Heart right ventricle (tissue), 16 donors: Measurements from ENCODE around the gene STRIP1. TPM values are rescaled to one million over a fixed set of nuclear protein-coding genes. Genes with fewer than 3 reads are reported as not detected.

Experiments used
- ATAC-seq, 8 donors: fragments of 200-7000 bp; cut with Tn5 transposase; one replicate each; pipeline ENCODE4 v1.9.1; 2020; ENCODE audit warnings: mild to moderate bottlenecking in 8 of 8, moderate library complexity in 8 of 8, moderate number of reproducible peaks in 1 of 8
- DNase-seq, 2 donors: peaks; one replicate each; pipeline ENCODE4 v3.0.0-alpha.2; 2020
- H3K27ac ChIP-seq, 10 donors: fragments of 200-600 bp; sonication (generic) in 2 of 10; one replicate each; pipeline versions ENCODE4 v1.5.0 to v1.8.0; 2020 to 2022; ENCODE audit warnings: mild to moderate bottlenecking in 3 of 10
- H3K27me3 ChIP-seq, 7 donors: fragments of 200-600 bp; one replicate each; pipeline ENCODE4 v1.8.0; 2021 to 2022; ENCODE audit warnings: mild to moderate bottlenecking in 2 of 7
- H3K36me3 ChIP-seq, 9 donors: fragments of 200-600 bp; sonication (generic) in 1 of 9; one replicate each; pipeline versions ENCODE4 v1.5.0 to v1.8.0; 2020 to 2022; ENCODE audit warnings: mild to moderate bottlenecking in 2 of 9
- H3K4me1 ChIP-seq, 9 donors: fragments of 200-600 bp; sonication (generic) in 1 of 9; one replicate each; pipeline versions ENCODE4 v1.5.0 to v1.8.0; 2020 to 2022; ENCODE audit warnings: mild to moderate bottlenecking in 4 of 9
- H3K4me3 ChIP-seq, 10 donors: fragments of 200-600 bp; sonication (generic) in 2 of 10; one replicate each; pipeline versions ENCODE4 v1.5.0 to v1.8.0; 2020 to 2022; ENCODE audit warnings: mild to moderate bottlenecking in 7 of 10, moderate library complexity in 2 of 10
- H3K9me3 ChIP-seq, 11 donors: fragments of 200-600 bp in 10 of 11; sonication (generic) in 2 of 11; one replicate each; pipeline versions ENCODE4 v1.5.0 to v1.8.0; 2013 to 2022; ENCODE audit warnings: mild to moderate bottlenecking in 2 of 11, control low read depth in 1 of 11, moderate library complexity in 1 of 11
- CTCF ChIP-seq, 9 donors: fragments of 200-600 bp; sonication (generic) in 2 of 9; IDR thresholded peaks; one replicate each; pipeline versions ENCODE4 v1.5.0 to v1.8.0; 2021 to 2022; ENCODE audit warnings: antibody characterized with exemption in 9 of 9, mild to moderate bottlenecking in 5 of 9, moderate library complexity in 1 of 9
- WGBS, 2 donors: extraction: QIAGEN DNeasy Blood & Tissue Kit; methylation state at CpG; one replicate each; pipeline ENCODE4 v1.1.7; 2013; ENCODE audit warnings: inconsistent platforms in 1 of 2; 5-methylcytosine and 5-hydroxymethylcytosine counted together
- intact Hi-C, 10 donors: fragments of 100-400 bp; cut with DNase I; formaldehyde crosslinking; loops; one replicate each; pipeline versions ENCODE4 v1.11.1 to v1.14.2; 2022
- polyA plus RNA-seq, 2 donors: library from polyadenylated mRNA; stranded (reverse); fragments of 200-250 nt; gene quantifications; one replicate each; pipeline ENCODE4 v1.2.3, GENCODE V29; 2013
- total RNA-seq, 10 donors: library from RNA; stranded (reverse); fragmentation: NEBNext Ultra II Directional in 3 of 10; extraction: Animal tissue kit (Norgen Biotek cat#: 25700) in 3 of 10; gene quantifications; one replicate each; pipeline versions ENCODE4 v1.2.1 to v1.2.4, GENCODE V29; 2021 to 2023
- donor health status: Arrhythmogenic right ventricular cardiomyopathy.
- donor health status: ischemic (EF 13 %, LVEDD 7.1; RV severe dilation, severe dysfunction).
- donor health status: healthy with polysubstance abuse.
- donor health status: DM: no; HTN: yes; CAD: no.
- donor health status: DM: no; HTN: no; CAD: no.
- donor health status: ischemic (EF 25% LVEDD 6.9; RV normal size, moderate dysfunction).
- donor health status: ischemic (EF 25% LVEDD 5.7; RV mildly dilated, moderate dysfunction).
- donor health status: healthy.
- donor health status: DM: yes; HTN: yes; CAD: no.
- donor health status: Ischemic cardiomyopathy.
- donor health status: ischemic (EF 35%, LVEDD 5.7; RV mildly dilated, moderate dysfunction).
- donor health status: nonischemic (EF 11% LVEDD 7.7; RV severe dilation, severe dysfunction).
- donor health status: DM: yes; HTN: yes; CAD: no.
- donor health status: PGD.
- donor health status: ischemic (EF 29% LVEDD 5.4; RV normal size, mild dysfunction).
- donor health status: nonischemic (EF 23%, LVEDD 6.1; RV moderate dilation, normal function).

The STRIP1 gene
- total and polyA plus RNA-seq, 12 donors = 10.3 to 23.2 (median 18.5) TPM

GRCh38 chr1:110085671-110086070 lies 51.2 kb downstream of the STRIP1 start:
- H3K4me3 ChIP-seq = no peak overlapping the region
- intact Hi-C loops = no loop called here
- H3K4me1 ChIP-seq = peaks cover 11 to 34% (median 21%) of the 10 kb centered on the region in 9 donors
- ATAC-seq = no peak
- 74 to 88% methylated on average over 5 of the region's 5 CpGs for WGBS, 2 donors
- peaks cover 0 to 68% (median 43%) of the 10 kb centered on the region in 7 donors for H3K27me3 ChIP-seq
- H3K27ac ChIP-seq = no peak overlapping the region
- H3K9me3 ChIP-seq = no peaks in the 10 kb centered on the region
- no peak for DNase-seq
- TF ChIP-seq CTCF (IDR thresholded peaks at IDR 0.05) = no peak
- no peaks in the 10 kb centered on the region for H3K36me3 ChIP-seq

GRCh38 chr1:110086961-110087360 lies 52.5 kb downstream of the STRIP1 start:
- Histone ChIP-seq H3K4me1 (peaks cover 11 to 34% (median 21%) of the 10 kb centered on the region in 9 donors), H3K4me3 (no peak overlapping the region), H3K36me3 (no peaks in the 10 kb centered on the region), H3K9me3 (no peaks in the 10 kb centered on the region), H3K27me3 (peaks cover 0 to 61% (median 39%) of the 10 kb centered on the region in 7 donors), H3K27ac (no peak overlapping the region)
- 76 to 86% methylated on average over 4 of the region's 4 CpGs for WGBS, 2 donors
- TF ChIP-seq CTCF (IDR thresholded peaks at IDR 0.05) = no peak
- intact Hi-C loops = no loop called here
- no peak for ATAC-seq
- DNase-seq = no peak

- intact Hi-C loops = loop anchor here in 2 of 10 donors (1.0 kb wide), 2 partner anchors 17 to 18 kb away; no protein-coding TSS in a partner anchor
- Histone ChIP-seq H3K36me3 (no peaks in the 10 kb centered on the region), H3K27me3 (peaks cover 0 to 50% (median 31%) of the 10 kb centered on the region in 7 donors), H3K27ac (no peak overlapping the region), H3K4me3 (no peak overlapping the region), H3K9me3 (no peaks in the 10 kb centered on the region), H3K4me1 (peaks cover 11 to 32% (median 18%) of the 10 kb centered on the region in 9 donors)
- WGBS, 2 donors = 51 to 54% methylated on average over 15 of the region's 15 CpGs
- DNase-seq = peak in 1 of 2 donors; percentile 65
- ATAC-seq = peak; percentile 45 to 77 (median 72)
- peak; percentile 39 to 78 (median 71) for TF ChIP-seq CTCF (IDR thresholded peaks at IDR 0.05)
These were observed 53.7 kb downstream of the STRIP1 start for GRCh38 chr1:110087812-110088738.

- intact Hi-C loops = loop anchor here in 2 of 10 donors (1.0 kb wide), 2 partner anchors 16 to 17 kb away; no protein-coding TSS in a partner anchor
- TF ChIP-seq CTCF (IDR thresholded peaks at IDR 0.05) = no peak
- ATAC-seq = peak in 1 of 8 donors; percentile 3
These were observed 54.4 kb downstream of the STRIP1 start for GRCh38 chr1:110088739-110089316.

More at GRCh38 chr1:110088739-110089316, 54.4 kb downstream of the STRIP1 start:
- H3K9me3 ChIP-seq = no peaks in the 10 kb centered on the region
- no peak overlapping the region for H3K4me3 ChIP-seq
- DNase-seq = no peak
- WGBS, 2 donors = 79 to 81% methylated on average over 10 of the region's 10 CpGs
- H3K4me1 ChIP-seq = peaks cover 6 to 25% (median 12%) of the 10 kb centered on the region in 9 donors
- H3K27ac ChIP-seq = no peak overlapping the region
- H3K27me3 ChIP-seq = peaks cover 0 to 42% (median 23%) of the 10 kb centered on the region in 7 donors
- H3K36me3 ChIP-seq = no peaks in the 10 kb centered on the region
